GM23338 (cell line): Measurements from ENCODE around the gene CORO2A. TPM values are rescaled to one million over a fixed set of nuclear protein-coding genes. Genes with fewer than 3 reads are reported as not detected.
A peak's percentile ranks its signal among the peaks of the same experiment; 100 is the strongest.
"Not testable (repeated sequence)": the region's sequence is repeated elsewhere in the genome, so short reads cannot be mapped to it uniquely, and the experiment has no call there.

Source experiments
- ATAC-seq: fragments of 200-7000 bp; cut with Tn5 transposase; 3 replicates; pipeline ENCODE4 v1.9.1; 2020
- DNase-seq: peaks from one replicate; pipeline ENCODE4 v3.0.0-alpha.2; 2015; ENCODE audit warnings: low spot score
- H2AFZ ChIP-seq: fragments of 200-600 bp; sonication (generic); 2 replicates; pipeline ENCODE4 v1.8.0; 2016; ENCODE audit warnings: antibody characterized with exemption, mild to moderate bottlenecking, moderate library complexity
- H3F3A ChIP-seq: fragments of 200-600 bp; sonication (generic); replicated peaks from 2 replicates; pipeline ENCODE4 v1.8.0; 2017; ENCODE audit warnings: antibody characterized with exemption, mixed run types, low read depth
- H3K27ac ChIP-seq: fragments of 200-600 bp; sonication (generic); 2 replicates; pipeline ENCODE4 v1.6.1; 2016; ENCODE audit warnings: low read depth
- H3K27me3 ChIP-seq: fragments of 200-600 bp; sonication (generic); 2 replicates; pipeline ENCODE4 v1.8.0; 2016; ENCODE audit warnings: mild to moderate bottlenecking, mixed run types, moderate library complexity; ENCODE audit not compliant: insufficient read depth
- H3K36me3 ChIP-seq: fragments of 200-600 bp; sonication (generic); 2 replicates; pipeline ENCODE4 v1.8.0; 2016; ENCODE audit warnings: mild to moderate bottlenecking; ENCODE audit not compliant: insufficient read depth
- H3K4me1 ChIP-seq: fragments of 200-600 bp; sonication (generic); 2 replicates; pipeline ENCODE4 v1.8.0; 2016; ENCODE audit warnings: mild to moderate bottlenecking, moderate library complexity; ENCODE audit not compliant: insufficient read depth
- H3K4me2 ChIP-seq: fragments of 200-600 bp; sonication (generic); 2 replicates; pipeline ENCODE4 v1.7.1; 2017; ENCODE audit warnings: mixed run types
- H3K4me3 ChIP-seq: fragments of 200-600 bp; sonication (generic); 2 replicates; pipeline ENCODE4 v1.6.1; 2016; ENCODE audit warnings: mixed run types
- H3K79me2 ChIP-seq: fragments of 200-600 bp; sonication (generic); replicated peaks from 2 replicates; pipeline ENCODE4 v1.8.0; 2017; ENCODE audit warnings: mild to moderate bottlenecking; ENCODE audit not compliant: insufficient read depth
- H3K9me2 ChIP-seq: fragments of 200-600 bp; sonication (generic); 2 replicates; pipeline ENCODE4 v1.8.0; 2017; ENCODE audit not compliant: insufficient read depth
- H4K20me1 ChIP-seq: fragments of 200-600 bp; sonication (generic); replicated peaks from 2 replicates; pipeline ENCODE4 v1.8.0; 2017; ENCODE audit warnings: mild to moderate bottlenecking; ENCODE audit not compliant: insufficient read depth
- H3K27ac Mint-ChIP-seq: 2 replicates; pipeline ENCODE4 v1.8.0; 2020; ENCODE audit warnings: inconsistent platforms, mild to moderate bottlenecking, moderate library complexity, mixed read lengths
- H3K27me3 Mint-ChIP-seq: 3 replicates; pipeline ENCODE4 v1.8.0; 2022; ENCODE audit warnings: low read depth, mild to moderate bottlenecking, moderate library complexity, mixed read lengths, inconsistent platforms; ENCODE audit not compliant: insufficient read depth, poor library complexity
- H3K36me3 Mint-ChIP-seq: 3 replicates; pipeline ENCODE4 v1.8.0; 2021; ENCODE audit warnings: low read depth, mild to moderate bottlenecking, inconsistent platforms, moderate library complexity, mixed read lengths
- H3K4me1 Mint-ChIP-seq: 3 replicates; pipeline ENCODE4 v1.8.0; 2020; ENCODE audit warnings: mild to moderate bottlenecking, inconsistent platforms, mixed read lengths
- H3K4me3 Mint-ChIP-seq: 3 replicates; pipeline ENCODE4 v1.8.0; 2021; ENCODE audit warnings: moderate library complexity, mild to moderate bottlenecking, inconsistent platforms, mixed read lengths
- H3K9me3 Mint-ChIP-seq: 3 replicates; pipeline ENCODE4 v1.8.0; 2020; ENCODE audit warnings: moderate library complexity, mild to moderate bottlenecking, inconsistent platforms, mixed read lengths
- EZH2phosphoT487 ChIP-seq: fragments of 200-600 bp; sonication (generic); IDR thresholded peaks from one replicate; pipeline ENCODE4 v1.8.1; 2018; ENCODE audit warnings: antibody characterized with exemption; ENCODE audit not compliant: unreplicated experiment
- NANOG ChIP-seq: IDR thresholded peaks from 2 replicates; pipeline ENCODE4 v1.6.1; 2016; ENCODE audit warnings: antibody characterized with exemption, borderline replicate concordance
- REST ChIP-seq: IDR thresholded peaks from one replicate; pipeline ENCODE4 v1.6.1; 2018; ENCODE audit warnings: antibody characterized with exemption; ENCODE audit not compliant: unreplicated experiment
- ZNF462 ChIP-seq: fragments of 250-450 bp; sonication (Bioruptor Pico); IDR thresholded peaks from 2 replicates; pipeline ENCODE4 v1.5.0; 2020; ENCODE audit warnings: mild to moderate bottlenecking, moderate library complexity
- polyA plus RNA-seq: library from polyadenylated mRNA; unstranded; fragments of >200 nt; fragmentation: Nextera tagmentation; extraction: Ambion mirVana; gene quantifications from 2 replicates; pipeline ENCODE4 v1.2.1, GENCODE V29; 2016
- total RNA-seq: library from RNA; depleted of rRNA; stranded (reverse); fragments of >200 nt; shearing (Covaris generic); gene quantifications from 2 replicates; pipeline ENCODE4 v1.2.3, GENCODE V29; 2014

CORO2A gene
- total and polyA plus RNA-seq, 2 experiments from 2014 or later: 12.9 to 27.6 TPM

DNA sequence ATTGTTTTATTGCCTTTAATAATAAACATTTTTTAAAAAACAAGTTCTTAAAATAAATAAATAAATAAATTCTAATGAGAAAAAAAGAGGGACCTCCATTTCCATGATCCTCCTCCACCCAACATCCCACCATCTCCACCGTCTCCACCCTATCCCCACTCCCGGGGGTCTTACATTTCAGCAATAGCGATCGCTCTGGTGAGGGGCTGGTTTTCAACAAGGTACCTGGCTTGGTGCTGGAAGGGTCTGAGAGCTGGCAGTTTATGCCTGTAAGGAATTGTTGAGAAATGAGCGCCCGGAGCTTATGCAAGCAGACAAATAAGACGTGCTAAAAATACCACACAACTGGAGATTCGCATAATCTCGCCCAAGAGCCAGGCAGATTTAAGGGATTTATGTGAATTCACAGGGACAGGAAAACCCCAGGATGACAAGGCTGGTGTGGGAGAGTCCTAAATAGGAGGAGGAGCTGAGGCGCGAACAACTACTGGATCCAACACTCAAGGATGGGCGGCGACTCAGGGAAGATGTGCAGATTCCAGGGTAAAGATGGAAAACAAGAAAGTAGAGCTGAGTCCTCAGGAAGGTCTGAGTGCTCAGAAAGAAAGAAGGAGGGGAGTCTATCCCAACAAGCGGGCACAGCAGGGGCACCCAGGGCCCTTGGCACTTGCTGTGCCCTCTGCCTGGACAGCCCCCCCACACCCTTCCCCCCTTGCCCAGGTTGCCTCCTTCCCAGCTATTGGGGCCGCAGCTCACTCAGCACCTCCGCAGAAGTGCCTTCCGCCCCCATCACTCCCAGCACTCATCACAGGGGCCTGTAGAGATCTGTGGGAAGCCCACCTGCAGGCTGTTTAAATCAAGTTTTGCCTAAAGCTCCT, 100.5 kb downstream of the CORO2A start (continued):
- TF ChIP-seq ZNF462 (CRISPR knock-in tag) (no peak), EZH2phosphoT487 (no peak), REST (no peak)

DNA sequence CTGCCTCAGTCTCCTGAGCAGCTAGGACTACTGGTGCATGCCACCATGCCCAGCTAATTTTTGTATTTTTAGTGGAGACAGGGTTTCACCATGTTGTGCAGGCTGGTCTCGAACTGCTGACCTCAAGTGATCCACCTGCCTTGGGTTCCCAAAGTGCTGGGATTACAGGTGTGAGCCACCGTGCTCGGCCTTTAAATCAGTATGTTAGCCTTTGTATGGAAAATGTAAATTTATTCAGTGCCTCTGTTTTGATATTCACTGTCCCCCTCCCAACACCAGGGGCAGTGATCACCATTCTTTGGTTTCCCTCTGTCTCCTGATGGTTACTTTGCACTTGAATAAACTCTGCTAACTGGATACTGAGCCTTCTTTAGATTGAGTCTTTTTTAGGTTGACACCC, 101.8 kb downstream of the CORO2A start:
- not testable (repeated sequence) for H3K27ac ChIP-seq, H2AFZ ChIP-seq, H3K9me2 ChIP-seq, H4K20me1 ChIP-seq, H3K79me2 ChIP-seq, H3F3A ChIP-seq, H3K27ac Mint-ChIP-seq, H3K9me3 Mint-ChIP-seq, H3K36me3 ChIP-seq
- H3K36me3 Mint-ChIP-seq: peaks cover 23% of the 10 kb centered on the region
- H3K4me2 ChIP-seq: peak overlapping the region; percentile 14; the same call in 1 of the 2 replicates
- peaks cover 18% of the 10 kb centered on the region; the same call in 1 of the 2 replicates for H3K27me3 ChIP-seq
- H3K4me3 Mint-ChIP-seq: peak overlapping the region; percentile 30; the same call in 1 of the 3 replicates
- H3K4me1 ChIP-seq: peaks cover 33% of the 10 kb centered on the region
- H3K27me3 Mint-ChIP-seq: peaks cover 28% of the 10 kb centered on the region
- 0 out of 2 replicates have a peak overlapping the region, but pooled peaks have one; percentile 2 for H3K4me3 ChIP-seq
- ATAC-seq: peak; percentile 23
- DNase-seq: peak; percentile 88
- H3K4me1 Mint-ChIP-seq: peaks cover 51% of the 10 kb centered on the region
- peak; percentile 62 for TF ChIP-seq NANOG
